Keratinocyte (primary cell): Measurements from ENCODE around the gene SCD5. TPM values are rescaled to one million over a fixed set of nuclear protein-coding genes. Genes with fewer than 3 reads are reported as not detected.

Experiments used
- DNase-seq: peaks from one replicate; pipeline ENCODE4 v3.0.0-alpha.2; 2011; ENCODE audit warnings: low read depth, missing footprints, low spot score
- FAIRE-seq: peaks from 2 replicates; lab custom pipeline; 2011; peaks lifted over from hg19 to GRCh38; lab: Jason Lieb, UNC
- H2AFZ ChIP-seq: 2 replicates; pipeline ENCODE4 v1.6.0; 2012; ENCODE audit warnings: low read length, control low read depth, inconsistent platforms; ENCODE audit not compliant: control insufficient read depth
- H3K27ac ChIP-seq: 2 replicates; pipeline ENCODE4 v1.5.1; 2011; ENCODE audit warnings: low read length; ENCODE audit not compliant: control insufficient read depth, insufficient read depth
- H3K27me3 ChIP-seq: 3 replicates; pipeline ENCODE4 v1.6.0; 2011; ENCODE audit warnings: low read length; ENCODE audit not compliant: control insufficient read depth, insufficient read depth; ENCODE audit errors: extremely low read depth
- H3K36me3 ChIP-seq, 2 experiments: 2 replicates in 1 of 2; 3 replicates in 1 of 2; pipeline ENCODE4 v1.5.1; 2011; ENCODE audit warnings: low read length in 2 of 2, mild to moderate bottlenecking in 1 of 2; ENCODE audit not compliant: control insufficient read depth in 2 of 2, insufficient read depth in 2 of 2; ENCODE audit errors: extremely low read depth in 1 of 2
- H3K4me1 ChIP-seq: 3 replicates; pipeline ENCODE4 v1.5.1; 2011; ENCODE audit warnings: low read length; ENCODE audit not compliant: control insufficient read depth, insufficient read depth; ENCODE audit errors: extremely low read depth
- H3K4me2 ChIP-seq: 3 replicates; pipeline ENCODE4 v1.6.0; 2011; ENCODE audit warnings: low read depth, low read length; ENCODE audit not compliant: control insufficient read depth, insufficient read depth; ENCODE audit errors: extremely low read depth
- H3K4me3 ChIP-seq, 3 experiments: fragments of 200-600 bp in 1 of 3; sonication (generic) in 1 of 3; 2 replicates in 2 of 3; 3 replicates in 1 of 3; pipeline ENCODE4 v1.5.1; 2011 to 2016; ENCODE audit warnings: low read length in 3 of 3, mild to moderate bottlenecking in 3 of 3, control low read depth in 2 of 3, inconsistent platforms in 1 of 3, low read depth in 1 of 3, mixed read lengths in 1 of 3, mixed run types in 1 of 3, moderate library complexity in 1 of 3; ENCODE audit not compliant: control insufficient read depth in 2 of 3, insufficient read depth in 2 of 3; ENCODE audit errors: extremely low read depth in 1 of 3
- H3K79me2 ChIP-seq: 2 replicates; pipeline ENCODE4 v1.6.0; 2012; ENCODE audit warnings: low read length; ENCODE audit not compliant: control insufficient read depth, insufficient read depth
- H3K9ac ChIP-seq: 3 replicates; pipeline ENCODE4 v1.6.0; 2011; ENCODE audit warnings: low read length; ENCODE audit not compliant: control insufficient read depth, insufficient read depth; ENCODE audit errors: extremely low read depth
- H3K9me1 ChIP-seq: 3 replicates; pipeline ENCODE4 v1.6.0; 2011; ENCODE audit warnings: low read length; ENCODE audit not compliant: control insufficient read depth, insufficient read depth; ENCODE audit errors: extremely low read depth
- H3K9me3 ChIP-seq: 2 replicates; pipeline ENCODE4 v1.5.1; 2012; ENCODE audit warnings: low read depth, low read length; ENCODE audit not compliant: control insufficient read depth
- H4K20me1 ChIP-seq: 3 replicates; pipeline ENCODE4 v1.6.0; 2011; ENCODE audit warnings: low read length; ENCODE audit not compliant: control insufficient read depth, insufficient read depth; ENCODE audit errors: extremely low read depth
- EZH2 ChIP-seq: IDR thresholded peaks from one replicate; pipeline ENCODE4 v1.6.1; 2012; ENCODE audit warnings: inconsistent platforms, mild to moderate bottlenecking, low read length, moderate library complexity
- dilution Hi-C: fragments of 300-500 bp; cut with MboI; formaldehyde crosslinking; loops from one replicate; pipeline ENCODE4 v1.7.0; 2020; ENCODE audit warnings: low sequenced_read_pairs; ENCODE audit not compliant: extremely low pct_ligation_motif_present
- polyA plus RNA-seq, 5 experiments: library from polyadenylated mRNA; depleted of rRNA in 3 of 5; stranded (reverse) in 3 of 5; stranded (forward) in 1 of 5; unstranded in 1 of 5; fragments of >200 nt; gene quantifications; 1 replicate in 1 of 5; 2 replicates in 3 of 5; 3 replicates in 1 of 5; pipeline versions ENCODE4 v1.2.1 to v1.2.3, GENCODE V29; 2011 to 2012; ENCODE audit warnings: missing spikeins in 2 of 5, low read depth in 1 of 5, low replicate concordance in 1 of 5
- TF ChIP-seq, protein P1 (sequence below), 3 experiments: IDR thresholded peaks in 1 of 3; conservative IDR thresholded peaks in 1 of 3; optimal IDR thresholded peaks in 1 of 3; 2 replicates in 2 of 3; 3 replicates in 1 of 3; pipeline versions ENCODE3 to v1.5.1; 2011; ENCODE audit warnings: low read length in 3 of 3, mild to moderate bottlenecking in 3 of 3, moderate library complexity in 2 of 3, control low read depth in 1 of 3, inconsistent platforms in 1 of 3; ENCODE audit not compliant: insufficient read depth in 2 of 3; ENCODE audit errors: extremely low read depth in 1 of 3

The SCD5 gene
- polyA plus RNA-seq, 1 donor (not counting 4 experiments of a cell fraction or from before 2014, with no cell fraction given): 39.4 TPM

DNA sequence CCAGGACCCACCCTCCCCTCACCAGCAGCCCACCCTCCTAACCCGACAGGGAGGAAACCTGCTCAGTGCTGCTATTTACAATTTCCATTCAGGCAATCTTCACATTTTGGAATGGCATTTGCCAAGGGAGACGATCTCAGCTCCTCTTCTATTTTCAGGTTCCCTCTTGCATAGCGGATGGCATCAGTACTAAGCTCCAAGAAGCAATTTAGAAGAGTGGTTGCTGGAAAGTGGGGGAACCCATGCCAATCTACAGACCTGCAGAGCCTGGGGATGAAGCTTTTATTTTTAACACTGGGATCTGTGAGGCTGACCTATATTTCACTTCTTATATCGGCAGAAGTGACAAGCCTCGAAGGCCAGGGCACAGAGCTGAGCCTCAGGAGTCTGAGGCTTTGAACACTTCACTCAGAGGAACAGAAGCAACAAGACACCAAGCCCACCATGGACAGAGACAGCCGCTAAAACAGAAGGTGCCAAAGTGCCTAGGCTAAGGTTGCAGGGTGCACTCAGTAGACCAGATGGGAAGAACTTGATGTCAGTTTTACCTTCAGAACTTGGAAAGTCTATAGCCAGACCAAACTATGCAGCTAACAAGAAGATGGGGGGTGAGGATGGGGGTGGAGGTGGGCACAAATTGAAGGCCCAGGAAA is 44.0 kb downstream of the SCD5 start:
- TF ChIP-seq, protein P1, sequence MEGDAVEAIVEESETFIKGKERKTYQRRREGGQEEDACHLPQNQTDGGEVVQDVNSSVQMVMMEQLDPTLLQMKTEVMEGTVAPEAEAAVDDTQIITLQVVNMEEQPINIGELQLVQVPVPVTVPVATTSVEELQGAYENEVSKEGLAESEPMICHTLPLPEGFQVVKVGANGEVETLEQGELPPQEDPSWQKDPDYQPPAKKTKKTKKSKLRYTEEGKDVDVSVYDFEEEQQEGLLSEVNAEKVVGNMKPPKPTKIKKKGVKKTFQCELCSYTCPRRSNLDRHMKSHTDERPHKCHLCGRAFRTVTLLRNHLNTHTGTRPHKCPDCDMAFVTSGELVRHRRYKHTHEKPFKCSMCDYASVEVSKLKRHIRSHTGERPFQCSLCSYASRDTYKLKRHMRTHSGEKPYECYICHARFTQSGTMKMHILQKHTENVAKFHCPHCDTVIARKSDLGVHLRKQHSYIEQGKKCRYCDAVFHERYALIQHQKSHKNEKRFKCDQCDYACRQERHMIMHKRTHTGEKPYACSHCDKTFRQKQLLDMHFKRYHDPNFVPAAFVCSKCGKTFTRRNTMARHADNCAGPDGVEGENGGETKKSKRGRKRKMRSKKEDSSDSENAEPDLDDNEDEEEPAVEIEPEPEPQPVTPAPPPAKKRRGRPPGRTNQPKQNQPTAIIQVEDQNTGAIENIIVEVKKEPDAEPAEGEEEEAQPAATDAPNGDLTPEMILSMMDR (optimal IDR thresholded peaks at IDR 0.05 in 1 of 3, IDR thresholded peaks at IDR 0.05 in 1 of 3, conservative IDR thresholded peaks at IDR 0.05 in 1 of 3; ENCODE audit: extremely low read depth in 1 of 3, insufficient read depth in 2 of 3, low read length in 3 of 3): no peak
- no peak for TF ChIP-seq EZH2
- H3K4me2 ChIP-seq: no peak overlapping the region
- no peak overlapping the region for H3K27ac ChIP-seq
- no peak overlapping the region for H2AFZ ChIP-seq
- H3K4me3 ChIP-seq: no peak overlapping the region
- H3K9me3 ChIP-seq: no peaks in the 10 kb centered on the region
- no peaks in the 10 kb centered on the region for H4K20me1 ChIP-seq
- H3K4me1 ChIP-seq: peaks cover 13% of the 10 kb centered on the region
- DNase-seq: no peak
- peak; percentile 49 for FAIRE-seq
- peak overlapping the region; percentile 48 for H3K9ac ChIP-seq
- H3K79me2 ChIP-seq: peaks cover 30% of the 10 kb centered on the region
- no peaks in the 10 kb centered on the region for H3K27me3 ChIP-seq
- dilution Hi-C loops: no loop called here
- H3K9me1 ChIP-seq: no peaks in the 10 kb centered on the region
- H3K36me3 ChIP-seq: peaks cover 0 to 3% of the 10 kb centered on the region in 2 experiments

DNA sequence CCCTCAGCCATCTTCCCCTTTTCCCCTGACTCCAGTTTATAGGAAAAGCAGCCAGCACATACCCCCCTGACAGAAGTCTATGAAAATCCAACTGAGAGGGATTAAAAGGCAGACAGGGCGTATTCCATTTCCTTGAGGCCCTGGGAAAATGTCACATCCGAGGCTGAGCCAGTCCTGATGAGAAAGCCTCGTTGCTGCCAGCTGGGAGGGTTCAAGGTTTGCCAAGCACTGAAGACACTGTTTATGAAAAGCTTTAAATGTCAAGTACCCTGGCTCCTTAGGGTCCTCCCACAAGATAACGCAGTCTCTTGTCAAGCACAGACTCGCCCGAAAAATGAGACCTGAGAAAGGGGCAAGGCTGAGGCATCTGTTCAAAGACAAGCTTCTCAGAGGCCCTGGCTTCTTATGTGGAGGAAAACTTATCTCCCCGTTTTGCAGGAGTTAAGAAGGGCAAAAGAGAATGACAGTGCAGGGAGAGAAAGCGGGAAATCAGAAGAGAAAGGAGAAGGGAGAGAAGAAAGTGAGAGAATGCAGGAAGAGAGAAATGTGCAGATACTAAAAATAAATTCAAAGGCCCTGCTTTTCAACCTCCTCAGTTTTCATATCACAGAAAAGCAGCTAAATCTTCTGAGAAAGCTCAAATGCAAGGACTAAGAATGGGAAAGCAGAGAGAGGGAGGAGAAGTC is 44.7 kb downstream of the SCD5 start:
- H3K9me3 ChIP-seq: no peaks in the 10 kb centered on the region
- H3K9me1 ChIP-seq: no peaks in the 10 kb centered on the region
- peak overlapping the region; percentile 56 for H3K27ac ChIP-seq
- H2AFZ ChIP-seq: peak overlapping the region; percentile 47
- no peaks in the 10 kb centered on the region for H4K20me1 ChIP-seq
- no peaks in the 10 kb centered on the region for H3K27me3 ChIP-seq
- H3K4me2 ChIP-seq: peak overlapping the region; percentile 67
- FAIRE-seq (peak; percentile 87), DNase-seq (no peak)
- H3K4me3 ChIP-seq: peak overlapping the region in 1 of 3 experiments; percentile 6
- H3K4me1 ChIP-seq: peaks cover 13% of the 10 kb centered on the region
- peak overlapping the region; percentile 48 for H3K9ac ChIP-seq
- dilution Hi-C loops: no loop called here
- no peak for TF ChIP-seq EZH2
- TF ChIP-seq, protein P1 (optimal IDR thresholded peaks at IDR 0.05 in 1 of 3, IDR thresholded peaks at IDR 0.05 in 1 of 3, conservative IDR thresholded peaks at IDR 0.05 in 1 of 3; ENCODE audit: extremely low read depth in 1 of 3, insufficient read depth in 2 of 3, low read length in 3 of 3): no peak
- peaks cover 0 to under 1% of the 10 kb centered on the region in 2 experiments for H3K36me3 ChIP-seq
- H3K79me2 ChIP-seq: peaks cover 27% of the 10 kb centered on the region
